GM03348 (cell line): ENCODE data around the gene SRGAP2B.
"Not testable (repeated sequence)": the region's sequence is repeated elsewhere in the genome, so short reads cannot be mapped to it uniquely, and the experiment has no call there.

Experiments
- DNase-seq: peaks from one replicate; pipeline ENCODE4 v3.0.0; 2012; ENCODE audit warnings: low spot score

The SRGAP2B gene

DNA sequence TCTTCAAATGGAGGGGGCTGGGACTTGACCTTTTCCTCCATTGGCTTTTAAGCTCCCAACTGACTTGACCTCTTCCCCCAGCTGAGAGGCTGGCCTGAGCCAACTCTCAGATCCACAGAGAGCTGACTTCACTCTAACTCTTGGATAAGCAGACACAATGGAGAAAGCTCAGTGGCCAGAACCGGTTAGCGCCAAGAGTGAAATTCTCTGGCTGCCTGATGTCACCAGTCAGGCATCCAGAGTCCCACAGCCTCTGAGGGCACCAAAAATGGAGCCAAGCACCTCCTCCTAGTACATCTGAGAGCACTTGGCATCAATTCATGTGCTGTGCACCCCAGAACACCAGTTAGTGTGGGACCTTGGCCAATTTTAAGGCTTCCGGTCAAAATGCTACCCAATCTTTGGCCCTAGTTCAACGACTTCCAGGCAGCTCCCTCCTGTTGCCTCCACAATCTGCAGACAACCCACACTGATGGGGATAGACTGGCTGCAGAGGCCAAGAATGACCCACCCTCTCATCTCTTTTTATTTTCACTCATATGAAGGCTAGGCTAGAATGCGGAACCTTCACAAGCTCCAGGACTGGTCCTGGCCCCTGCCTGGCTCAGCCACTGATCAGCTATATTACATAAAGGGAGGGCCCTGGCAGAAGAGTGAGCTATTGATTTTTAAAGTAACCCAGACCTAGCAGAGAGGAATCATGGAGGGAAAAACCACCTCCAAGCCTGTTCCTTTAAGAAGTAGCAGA lies 200.5 kb downstream of the SRGAP2B start:
- not testable (repeated sequence) for DNase-seq

DNA sequence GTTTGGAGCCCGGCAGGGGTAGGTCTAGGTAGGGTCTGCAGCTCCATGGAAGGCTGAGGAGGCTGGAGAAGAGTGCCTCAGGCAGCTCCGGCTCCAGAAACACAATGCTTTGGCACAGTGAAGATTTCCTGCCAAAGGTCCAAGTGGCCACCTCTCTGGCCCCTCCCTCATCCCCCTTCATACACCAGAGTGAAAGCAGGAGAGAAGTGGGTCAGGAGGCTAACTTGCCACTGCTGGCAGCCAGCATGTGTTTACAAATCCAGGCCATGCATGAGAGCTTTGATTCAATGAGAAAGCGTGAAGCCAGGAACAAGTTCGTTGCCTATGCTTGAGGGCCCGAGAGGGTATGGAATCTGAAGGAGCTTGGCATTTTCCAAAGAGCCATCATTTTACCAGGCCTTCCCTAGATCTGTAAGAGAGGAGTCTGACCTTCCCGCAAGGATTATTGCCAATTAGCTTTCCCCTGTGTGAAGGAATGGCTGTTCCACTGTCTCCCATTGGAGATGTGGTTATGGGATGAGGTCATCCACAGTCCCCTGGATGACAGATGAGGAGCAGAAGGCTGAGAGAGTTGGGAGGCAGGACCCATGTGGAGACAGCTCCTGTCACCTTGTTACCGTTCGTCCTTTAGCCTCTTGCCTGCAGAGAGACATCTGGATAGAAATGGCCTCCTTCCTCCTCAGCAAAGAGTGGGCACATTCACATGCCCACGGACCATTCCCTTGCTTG lies 201.3 kb downstream of the SRGAP2B start:
- not testable (repeated sequence) for DNase-seq

DNA sequence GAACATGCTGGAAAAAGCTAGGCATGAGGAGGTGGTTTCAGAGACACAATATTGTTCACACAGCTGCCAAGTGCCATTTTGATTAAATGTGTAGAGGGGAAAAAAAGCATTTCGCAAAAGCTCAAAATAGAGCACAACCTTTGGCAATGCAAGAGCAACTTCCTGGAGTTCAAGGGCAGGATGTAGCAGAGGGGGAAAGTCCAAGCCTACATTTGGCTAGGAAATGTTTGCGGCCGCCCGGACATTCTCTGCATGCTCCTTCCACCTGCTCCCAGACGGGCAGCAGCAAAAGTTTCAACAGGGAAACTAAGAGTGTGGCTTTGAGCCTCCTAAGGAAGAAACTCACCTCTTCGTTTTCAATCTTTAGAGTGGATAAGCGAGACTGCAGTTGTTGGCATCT lies 202.1 kb downstream of the SRGAP2B start:
- DNase-seq: not testable (repeated sequence)

DNA sequence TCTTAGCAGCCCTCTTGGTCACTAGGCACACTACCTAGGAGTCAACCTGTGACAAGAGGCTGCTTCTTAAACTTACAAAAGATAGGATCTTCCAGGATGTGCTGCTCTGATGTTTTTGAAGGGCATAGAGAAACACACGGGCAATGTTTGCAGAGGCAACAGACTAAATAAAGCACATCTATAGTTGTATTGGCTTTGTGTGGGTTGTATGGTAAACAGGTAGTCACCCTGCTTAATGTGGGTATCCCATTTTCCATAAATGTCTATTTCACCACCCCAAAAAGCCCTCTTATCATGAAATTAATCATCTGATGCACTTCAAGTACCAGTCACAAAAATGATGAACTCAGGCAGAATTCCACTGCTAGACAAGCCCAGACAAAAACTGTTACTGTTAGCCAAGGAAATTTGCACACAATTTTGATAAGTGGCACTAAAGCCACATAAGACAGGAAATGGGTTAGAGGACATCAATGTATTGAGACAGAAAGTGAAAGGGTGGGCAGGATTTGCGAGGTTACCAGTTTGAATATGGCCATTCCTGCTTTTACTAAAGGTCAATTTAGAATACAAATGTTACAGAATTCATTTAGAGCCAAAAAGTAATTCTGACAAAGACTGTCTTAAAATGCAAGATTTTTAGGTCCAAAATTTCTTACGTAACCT lies 205.5 kb downstream of the SRGAP2B start:
- not testable (repeated sequence) for DNase-seq

DNA sequence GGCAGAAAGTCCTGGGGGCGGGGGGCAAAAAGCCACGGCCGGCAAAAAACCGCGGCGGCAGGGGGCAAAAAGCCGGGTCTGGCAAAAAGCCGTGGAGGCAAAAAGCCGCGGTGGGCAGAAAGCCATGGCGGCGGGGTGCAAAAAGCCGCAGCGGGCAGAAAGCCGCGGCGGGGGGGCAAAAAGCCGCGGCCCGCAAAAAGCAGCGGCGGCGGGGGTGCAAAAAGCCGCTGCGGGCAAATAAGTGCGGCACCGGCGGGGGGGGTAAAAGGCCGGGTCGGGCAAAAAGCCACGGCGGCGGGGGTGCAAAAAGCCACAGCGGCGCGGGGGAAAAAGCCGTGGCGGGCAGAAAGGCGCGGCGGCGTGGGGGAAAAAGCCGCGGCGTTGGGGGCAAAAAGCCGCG lies 212.1 kb downstream of the SRGAP2B start:
- not testable (repeated sequence) for DNase-seq

DNA sequence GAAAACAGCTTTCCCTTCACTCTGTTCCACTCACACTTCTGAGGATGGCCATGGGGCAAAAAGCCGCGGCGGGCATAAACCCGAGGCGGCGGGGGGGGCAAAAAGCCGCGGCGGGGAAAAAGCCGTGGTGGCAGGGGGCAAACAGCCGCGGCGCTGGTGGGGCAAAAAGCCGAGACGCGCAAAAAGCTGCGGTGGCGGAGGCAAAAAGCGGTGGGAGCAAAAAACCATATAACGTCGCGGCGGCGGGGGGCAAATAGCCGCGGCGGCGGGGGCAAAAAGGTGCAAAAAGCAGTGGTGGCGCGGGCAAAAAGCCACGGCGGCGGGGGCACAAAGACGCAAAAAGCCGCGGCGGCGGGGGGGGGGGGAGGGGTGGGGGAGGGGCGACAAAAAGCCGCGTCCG lies 212.8 kb downstream of the SRGAP2B start:
- not testable (repeated sequence) for DNase-seq

DNA sequence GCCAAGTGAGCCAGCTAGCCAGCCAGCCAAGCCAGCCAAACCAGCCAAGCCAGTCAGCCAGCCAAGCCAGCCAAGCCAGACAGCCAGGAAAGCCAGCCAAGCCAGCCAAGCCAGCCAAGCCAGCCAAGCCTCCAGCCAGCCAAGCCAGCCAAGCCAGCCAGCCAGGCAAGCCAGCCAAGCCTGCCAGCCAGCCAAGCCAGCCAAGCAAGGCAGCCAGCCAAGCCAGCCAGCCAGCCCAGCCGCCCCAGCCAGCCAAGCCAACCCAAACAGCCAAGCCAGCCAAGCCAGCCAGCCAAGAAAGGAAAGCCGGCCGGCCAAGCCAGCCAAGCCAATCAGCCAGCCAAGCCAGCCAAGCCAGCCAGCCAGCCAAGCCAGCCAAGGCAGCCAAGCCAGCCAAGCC lies 236.5 kb downstream of the SRGAP2B start:
- DNase-seq: not testable (repeated sequence)
